Left colon (tissue), 2 donors: Measurements from ENCODE around the gene PAPOLB. TPM values are rescaled to one million over a fixed set of nuclear protein-coding genes. Genes with fewer than 3 reads are reported as not detected.
"Not testable (repeated sequence)": the region's sequence is repeated elsewhere in the genome, so short reads cannot be mapped to it uniquely, and the experiment has no call there.

Experiments used
- ATAC-seq: fragments of 200-7000 bp; cut with Tn5 transposase; one replicate; pipeline ENCODE4 v1.9.1; 2020; ENCODE audit warnings: mild to moderate bottlenecking, moderate library complexity
- DNase-seq, 2 donors: peaks; one replicate each; pipeline ENCODE4 v3.0.0-alpha.2; 2020
- intact Hi-C, 2 donors: fragments of 100-400 bp; cut with DNase I in 1 of 2; cut with micrococcal nuclease in 1 of 2; formaldehyde crosslinking; loops; one replicate each; pipeline versions ENCODE4 v1.11.2 to v1.14.0; 2022; cut with DNase I, micrococcal nuclease
- long read RNA-seq: library from polyadenylated mRNA; unstranded; transcript quantifications from one replicate; pipeline ENCODE4 v2.0.0, GENCODE V29; 2021
- total RNA-seq, 2 donors: library from RNA; stranded (reverse); fragmentation: NEBNext Ultra II Directional; extraction: Animal tissue kit (Norgen Biotek cat#: 25700); gene quantifications; one replicate each; pipeline ENCODE4 v1.2.1, GENCODE V29; 2021
- donor health status: DM: no; HTN: no; CAD: no.
- donor health status: DM: yes; HTN: yes; CAD: no.

The PAPOLB gene
- under 1 TPM in 1 of 2 donors, not detected in 1; 0.11 TPM for total RNA-seq
- long read RNA-seq: 0 reads

DNA sequence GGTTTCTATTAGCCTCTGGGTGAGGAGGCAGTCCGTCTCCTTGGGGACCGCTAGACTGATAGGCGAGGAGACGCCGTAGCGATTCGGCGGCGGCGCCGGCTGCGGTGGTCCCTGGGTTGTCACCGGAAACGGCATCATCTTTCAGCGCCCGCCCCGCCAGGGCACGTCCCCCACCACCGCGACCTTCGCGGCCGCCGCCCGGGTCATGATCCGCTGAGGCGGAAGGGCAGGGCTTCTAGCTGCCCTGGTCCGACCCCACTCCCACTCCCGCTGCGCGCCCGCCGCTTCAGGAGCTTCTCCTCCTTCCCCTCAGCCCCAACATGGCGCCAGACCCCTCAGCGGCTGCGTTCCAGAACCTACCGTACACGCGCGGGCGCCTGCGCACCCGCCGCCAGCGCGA lies at the start of gene PAPOLB:
Gene PAPOLB (minus strand): TSS at position 358 of the 400 bp plus-strand sequence. CDS start 220 bp downstream, at position 138.
- intact Hi-C loops: no loop called here
- ATAC-seq (no peak), DNase-seq (no peak)

DNA sequence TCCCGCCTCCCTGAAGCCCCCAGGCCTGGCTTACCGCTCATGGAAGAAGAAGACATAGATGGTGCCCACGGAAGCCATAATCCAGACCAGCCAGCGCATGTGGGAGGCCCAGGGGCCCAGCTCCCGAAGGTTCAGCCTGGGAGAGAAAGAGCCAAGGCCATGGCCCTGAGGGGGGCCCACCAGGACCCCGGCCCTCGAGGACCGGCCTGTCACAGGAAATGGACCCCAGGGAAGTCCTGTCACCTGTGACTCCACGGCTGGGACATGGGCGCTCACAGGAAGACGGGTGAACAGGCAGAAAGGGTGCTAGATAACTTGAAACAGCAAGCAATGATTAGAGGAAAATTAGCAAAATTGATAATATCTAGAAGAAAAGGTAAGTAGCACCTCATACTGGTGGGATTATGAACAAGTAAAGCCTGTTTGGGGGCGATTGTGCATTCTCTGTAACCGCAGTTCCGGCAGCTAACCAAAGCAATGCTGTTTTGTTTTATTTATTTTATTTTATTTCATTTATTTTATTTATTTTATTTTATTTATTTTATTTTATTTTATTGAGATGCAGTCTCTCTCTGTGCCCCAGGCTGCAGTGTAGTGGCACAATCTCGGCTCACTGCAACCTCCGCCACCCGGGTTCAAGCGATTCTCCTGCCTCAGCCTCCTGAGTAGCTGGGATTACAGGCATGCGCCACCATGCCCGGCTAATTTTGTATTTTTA lies 49.4 kb upstream of the PAPOLB start:
- ATAC-seq: no peak
- DNase-seq: no peak
- intact Hi-C loops: no loop called here

DNA sequence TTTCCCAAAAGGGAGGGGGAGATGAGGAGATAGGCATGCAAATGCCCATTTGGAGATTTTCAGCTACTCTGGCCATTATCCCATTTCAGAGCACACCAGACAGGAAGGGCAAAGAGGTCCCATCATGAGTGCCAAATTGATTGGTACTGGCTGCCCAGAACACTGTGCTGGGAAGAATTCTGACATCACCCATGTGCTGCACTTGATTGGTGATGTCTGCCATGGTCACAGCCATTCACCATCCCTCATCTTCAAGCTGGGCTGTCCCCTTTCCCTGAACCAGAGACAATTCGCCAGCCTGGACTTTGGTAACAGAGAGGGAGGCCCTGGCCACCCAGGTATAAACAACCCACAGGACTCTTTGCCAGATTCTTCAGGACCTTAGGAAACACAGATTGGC lies 44.9 kb upstream of the PAPOLB start:
- ATAC-seq: no peak
- DNase-seq: no peak
- intact Hi-C loops: no loop called here

DNA sequence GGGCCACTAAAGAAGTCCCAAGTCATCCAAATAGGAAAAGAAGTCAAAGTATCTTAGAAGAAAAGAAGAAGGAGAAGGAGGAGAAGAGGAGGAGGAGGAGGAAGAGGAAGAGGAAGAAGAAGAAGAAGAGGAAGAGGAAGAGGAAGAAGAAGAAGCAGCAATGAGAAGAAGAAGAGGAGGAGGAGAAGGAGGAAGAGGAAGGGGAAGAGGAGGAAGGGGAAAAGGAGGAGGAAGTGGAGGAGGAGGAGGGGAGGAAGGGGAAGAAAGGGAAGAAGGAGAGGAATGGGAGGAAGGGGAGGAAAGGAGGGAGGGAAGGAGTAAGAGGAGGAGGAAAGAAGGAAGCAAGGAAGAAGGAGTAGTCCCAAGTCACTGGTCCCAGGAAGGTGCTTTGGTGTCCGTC lies 43.3 kb upstream of the PAPOLB start:
- DNase-seq (no peak), ATAC-seq (no peak)
- intact Hi-C loops: no loop called here

DNA sequence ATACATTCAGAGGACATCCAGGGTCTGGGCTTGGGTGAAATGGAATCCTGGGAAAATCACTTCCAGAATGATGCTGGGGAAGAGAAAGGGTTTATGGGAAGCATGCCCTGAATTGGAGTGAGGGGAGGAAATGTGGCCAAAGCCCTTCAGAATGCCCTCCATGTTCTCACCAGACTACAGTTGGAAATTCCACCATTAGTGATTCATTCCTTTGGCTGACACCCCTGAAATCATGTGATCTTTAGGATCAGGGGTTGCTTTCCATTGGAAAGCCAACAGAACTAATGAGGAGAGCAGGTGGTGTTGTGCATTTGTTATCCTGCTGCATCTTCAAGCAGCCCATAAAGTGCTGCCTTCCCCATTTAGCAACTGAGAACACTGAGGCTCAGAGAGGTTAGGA lies 42.5 kb upstream of the PAPOLB start:
- no peak for ATAC-seq
- intact Hi-C loops: no loop called here
- DNase-seq: no peak

DNA sequence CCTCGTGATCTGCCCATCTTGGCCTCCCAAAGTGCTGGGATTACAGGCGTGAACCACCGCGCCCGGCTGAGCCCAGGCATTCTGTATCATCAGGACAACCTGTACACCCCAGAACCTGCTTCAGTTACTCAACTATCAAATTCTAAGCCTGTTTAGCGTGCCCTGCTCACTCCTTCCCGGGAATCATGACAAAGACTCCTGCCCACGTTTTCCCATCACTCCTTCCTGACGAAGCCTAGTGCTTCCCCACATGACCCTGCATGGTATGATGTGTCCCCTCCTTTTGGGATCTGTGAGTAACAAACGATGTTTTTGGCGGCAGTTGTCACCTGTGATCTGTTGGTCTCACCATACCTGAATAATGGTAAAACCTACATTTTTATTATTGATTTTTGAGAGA lies 33.9 kb upstream of the PAPOLB start:
- intact Hi-C loops: no loop called here
- ATAC-seq (no peak), DNase-seq (no peak)

DNA sequence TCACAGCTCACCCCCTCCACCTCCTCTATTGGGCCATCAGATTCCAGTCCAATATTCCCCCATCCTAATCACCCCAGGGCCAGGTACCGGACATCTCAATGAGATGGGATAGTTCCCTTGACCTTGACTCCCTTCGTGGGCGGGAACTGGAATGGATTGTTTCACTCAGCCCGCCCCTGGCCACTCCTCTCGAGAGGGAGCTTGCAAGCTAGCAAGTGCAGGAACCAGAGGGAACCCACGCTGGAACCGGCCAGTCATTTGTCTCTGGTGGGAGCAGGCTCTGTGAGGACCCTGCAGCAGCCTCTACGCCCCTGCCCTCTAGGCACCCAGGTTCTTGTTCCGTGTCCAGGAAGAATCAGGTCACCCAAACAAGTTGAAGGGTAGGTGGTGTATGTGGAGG lies 32.7 kb upstream of the PAPOLB start:
- no peak for ATAC-seq
- intact Hi-C loops: no loop called here

DNA sequence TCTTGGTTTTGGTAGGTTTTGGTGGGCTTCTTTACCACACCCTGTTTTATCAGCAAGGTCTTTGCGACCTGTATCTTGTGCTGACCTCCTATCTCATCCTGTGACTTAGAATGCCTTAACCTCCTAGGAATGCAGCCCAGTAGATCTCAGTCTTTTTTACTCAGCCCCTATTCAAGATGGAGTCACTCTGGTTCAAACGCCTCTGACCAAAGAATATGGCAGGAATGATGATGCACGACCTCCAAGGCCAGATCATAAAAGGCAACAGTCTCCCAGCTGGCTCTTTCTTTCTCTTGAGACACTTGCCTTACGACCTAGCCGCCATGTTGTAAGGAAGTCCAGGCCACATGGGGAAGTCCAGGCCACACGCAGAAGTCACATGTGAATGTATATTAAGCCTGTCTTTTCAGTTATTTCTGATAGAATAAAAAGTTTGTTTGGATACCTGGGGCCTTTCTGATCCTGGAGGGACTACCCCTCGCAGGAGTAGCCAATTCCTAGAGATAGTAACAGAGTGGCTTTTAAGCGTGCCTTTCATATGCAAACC lies 32.2 kb upstream of the PAPOLB start:
- intact Hi-C loops: no loop called here
- ATAC-seq (no peak), DNase-seq (no peak)

More for the DNA sequence above, 32.7 kb upstream of the PAPOLB start:
- no peak for DNase-seq

DNA sequence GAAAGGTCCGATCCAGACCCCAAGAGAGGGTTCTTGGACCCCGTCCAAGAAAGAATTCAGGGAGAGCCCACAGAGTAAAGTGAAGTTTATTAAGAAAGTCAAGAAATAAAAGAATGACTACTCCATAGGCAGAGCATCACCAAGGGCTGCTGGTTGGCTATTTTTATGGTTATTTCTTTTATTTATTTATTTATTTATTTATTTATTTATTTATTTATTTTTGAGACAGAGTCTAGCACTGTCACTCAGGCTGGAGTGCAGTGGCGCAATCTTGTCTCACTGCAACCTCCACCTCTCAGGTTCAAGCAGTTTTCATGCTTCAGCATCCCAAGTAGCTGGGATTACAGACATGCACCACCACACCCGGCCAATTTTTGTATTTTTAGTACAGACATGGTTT lies 31.4 kb upstream of the PAPOLB start:
- ATAC-seq, DNase-seq, intact Hi-C loops: not testable (repeated sequence)

DNA sequence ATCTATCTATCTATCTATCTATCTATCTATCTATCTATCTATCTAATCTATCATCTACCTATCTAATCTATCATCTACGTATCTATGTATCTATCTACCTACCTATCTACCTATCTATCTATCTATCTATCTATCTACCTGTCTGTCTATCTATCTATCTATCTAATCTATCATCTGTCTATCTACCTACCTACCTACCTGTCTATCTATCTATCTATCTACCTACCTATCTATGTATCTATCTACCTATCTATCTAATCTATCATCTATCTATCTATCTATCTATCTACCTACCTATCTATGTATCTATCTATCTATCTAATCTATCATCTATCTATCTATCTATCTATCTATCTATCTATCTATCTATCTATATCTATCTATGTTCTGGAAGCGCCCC lies 29.7 kb upstream of the PAPOLB start:
- DNase-seq, ATAC-seq, intact Hi-C loops: not testable (repeated sequence)

DNA sequence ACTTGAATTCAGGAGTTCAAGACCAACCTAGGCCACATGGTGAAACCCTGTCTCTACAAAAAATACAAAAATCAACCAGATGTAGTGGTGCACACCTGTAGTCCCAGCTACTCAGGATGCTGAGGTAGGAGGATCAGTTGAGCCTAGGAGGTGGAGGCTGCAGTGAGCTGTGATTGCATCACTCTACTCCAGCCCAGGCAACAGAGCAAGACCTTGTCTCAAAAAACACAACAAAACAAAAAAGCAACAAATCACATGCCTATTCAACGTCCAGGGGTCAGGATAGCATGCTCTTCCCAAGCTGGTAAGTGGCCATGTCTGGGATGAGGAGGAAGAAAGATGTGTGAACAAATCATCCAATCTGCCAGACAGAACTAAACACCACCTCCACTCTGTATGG lies 27.9 kb upstream of the PAPOLB start:
- no peak for ATAC-seq
- no peak for DNase-seq
- intact Hi-C loops: no loop called here

DNA sequence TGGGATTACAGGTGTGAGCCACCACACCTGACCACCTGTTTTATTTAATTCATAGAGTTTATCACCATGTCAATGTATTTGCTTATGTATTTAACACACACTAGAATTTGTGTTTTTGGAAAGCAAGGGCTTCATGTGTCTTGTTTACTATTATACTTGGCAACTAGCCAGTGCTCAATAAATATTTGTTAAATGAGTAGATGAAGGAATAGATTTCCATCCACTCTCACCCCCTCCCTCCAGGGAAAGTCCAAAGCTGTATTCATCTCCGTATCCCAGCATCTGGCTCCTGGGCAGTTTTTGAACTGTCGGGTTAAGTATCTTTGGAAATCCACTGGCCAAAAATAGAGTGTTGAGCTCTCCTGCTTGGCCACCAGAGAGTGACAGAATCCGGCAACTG lies 26.3 kb upstream of the PAPOLB start:
- intact Hi-C loops: no loop called here
- ATAC-seq (no peak), DNase-seq (no peak)

DNA sequence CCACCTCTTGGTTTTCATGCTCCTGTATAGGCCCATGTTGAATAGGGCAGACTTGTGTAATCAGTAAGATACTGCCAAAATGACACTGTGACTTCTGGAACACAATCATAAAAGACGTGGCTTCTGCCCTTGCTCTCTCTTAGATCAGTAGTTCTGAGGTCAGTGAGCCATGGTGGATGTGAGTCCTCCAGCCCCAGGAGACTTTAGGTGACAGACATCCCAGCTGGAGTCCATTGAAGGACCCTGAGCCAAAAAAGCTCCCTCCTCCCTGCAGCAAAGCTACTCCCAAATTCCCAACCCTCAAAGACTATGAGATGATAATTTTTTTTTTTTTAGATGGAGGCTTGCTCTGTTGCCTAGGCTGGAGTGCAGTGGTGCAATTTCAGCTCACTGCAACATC lies 24.8 kb upstream of the PAPOLB start:
- no peak for ATAC-seq
- DNase-seq: no peak
- intact Hi-C loops: no loop called here

DNA sequence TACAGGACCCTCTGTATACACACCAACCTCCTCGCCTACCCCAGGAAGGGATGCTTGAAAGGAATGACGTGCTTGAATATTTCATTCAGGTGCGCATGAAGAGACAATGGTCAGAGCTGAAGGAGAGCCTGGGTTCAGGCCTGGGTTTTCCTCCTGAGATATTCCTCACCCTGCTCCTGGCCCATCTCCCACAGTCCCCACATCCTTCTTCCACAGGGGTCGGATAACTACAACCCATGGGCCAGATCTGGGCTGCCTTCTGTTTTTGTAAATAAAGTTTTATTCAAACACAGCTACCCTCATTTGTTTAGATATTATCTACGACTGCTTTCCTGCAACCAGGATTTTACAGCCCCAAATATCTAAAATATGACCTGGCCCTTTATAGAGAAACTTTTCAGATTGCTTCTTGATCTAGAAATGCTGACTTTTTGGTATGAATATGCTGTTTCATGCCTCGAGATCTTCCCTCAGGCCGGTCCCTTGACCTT lies 23.5 kb upstream of the PAPOLB start:
- DNase-seq: no peak
- intact Hi-C loops: no loop called here
- no peak for ATAC-seq

DNA sequence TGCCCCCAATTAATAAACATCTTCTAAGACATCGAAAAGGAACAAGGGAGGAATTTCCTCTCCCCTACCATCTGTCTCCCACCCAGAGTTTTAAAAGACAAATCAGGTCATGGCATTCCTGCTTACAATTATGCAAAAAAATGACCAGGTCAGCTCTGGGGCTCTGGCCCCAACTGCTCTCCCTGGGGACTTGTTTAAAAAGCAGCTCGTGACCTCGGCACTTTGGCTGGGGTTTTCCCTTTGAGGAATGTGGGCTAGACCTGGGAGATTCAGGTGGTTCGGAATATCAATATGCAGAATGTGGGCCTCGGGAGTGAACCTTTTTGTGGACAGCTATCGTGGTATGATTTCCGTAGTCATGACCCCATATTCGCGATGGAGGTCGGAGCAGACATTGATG lies 22.3 kb upstream of the PAPOLB start:
- intact Hi-C loops: no loop called here
- ATAC-seq: no peak

DNA sequence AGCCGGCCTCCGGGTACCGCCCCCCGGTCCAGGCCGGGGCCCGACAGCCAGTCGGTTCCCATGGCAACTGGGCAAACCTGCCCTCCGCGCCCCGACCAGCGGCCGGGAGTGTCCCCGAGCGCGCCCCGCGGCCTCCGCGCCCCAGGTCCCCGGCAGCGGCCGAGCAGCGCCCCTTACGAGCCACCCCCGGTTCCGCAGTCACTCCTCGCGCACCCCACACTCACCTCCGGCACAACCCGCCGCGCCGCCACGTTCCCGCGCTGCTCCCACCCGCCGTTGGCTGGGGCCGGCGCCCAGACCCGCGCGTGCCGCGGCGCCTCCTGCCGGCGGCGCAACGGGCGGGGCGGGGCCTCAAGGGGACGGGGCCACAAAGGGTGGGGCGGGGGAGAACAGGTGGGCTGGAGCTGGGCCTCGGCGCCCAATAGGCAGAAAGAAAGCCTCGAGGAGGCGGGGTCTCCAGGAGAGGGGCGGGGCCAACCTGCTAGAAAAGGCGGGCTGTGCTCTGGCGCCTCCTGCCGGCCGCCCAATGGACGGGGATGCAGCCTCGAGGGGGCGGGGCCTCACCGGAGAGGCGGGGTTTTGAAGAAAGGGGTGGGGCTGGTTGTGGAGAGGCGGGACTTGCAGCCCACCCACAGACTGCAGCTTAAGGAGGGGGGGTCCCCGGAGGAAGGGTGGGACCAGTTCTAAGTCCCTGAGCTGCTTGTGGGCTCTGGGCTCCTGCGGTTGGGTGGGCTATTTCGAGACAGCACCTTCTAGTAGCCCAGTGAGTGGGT lies 21.7 kb upstream of the PAPOLB start, which contains the start of gene RADIL:
Gene RADIL (minus strand): TSS at position 345 of the 773 bp plus-strand sequence. CDS start 5,577 bp downstream, outside the sequence.
- peak; percentile 87 to 90 for DNase-seq
- peak; percentile 99 for ATAC-seq
- intact Hi-C loops: no loop called here

More for the DNA sequence above, 22.3 kb upstream of the PAPOLB start:
- no peak for DNase-seq

DNA sequence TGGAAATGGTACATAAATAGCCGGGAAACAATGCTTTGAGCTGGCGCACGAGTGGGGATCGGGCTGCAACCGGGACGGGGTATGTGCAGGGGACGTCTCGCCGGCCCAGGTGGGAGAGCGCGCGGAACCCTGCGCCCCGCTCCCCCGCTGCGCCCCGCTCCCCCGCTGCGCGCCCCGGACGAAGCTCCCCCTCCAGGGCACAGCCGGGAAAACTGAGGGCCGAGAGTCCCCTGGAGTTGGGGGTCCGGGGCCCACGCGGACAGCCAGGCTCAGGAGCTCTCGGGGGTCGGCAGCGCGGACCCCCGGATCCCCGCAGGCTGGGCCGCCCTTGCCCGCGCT lies 21.2 kb upstream of the PAPOLB start:
- intact Hi-C loops: no loop called here
- no peak for ATAC-seq
- DNase-seq: no peak

DNA sequence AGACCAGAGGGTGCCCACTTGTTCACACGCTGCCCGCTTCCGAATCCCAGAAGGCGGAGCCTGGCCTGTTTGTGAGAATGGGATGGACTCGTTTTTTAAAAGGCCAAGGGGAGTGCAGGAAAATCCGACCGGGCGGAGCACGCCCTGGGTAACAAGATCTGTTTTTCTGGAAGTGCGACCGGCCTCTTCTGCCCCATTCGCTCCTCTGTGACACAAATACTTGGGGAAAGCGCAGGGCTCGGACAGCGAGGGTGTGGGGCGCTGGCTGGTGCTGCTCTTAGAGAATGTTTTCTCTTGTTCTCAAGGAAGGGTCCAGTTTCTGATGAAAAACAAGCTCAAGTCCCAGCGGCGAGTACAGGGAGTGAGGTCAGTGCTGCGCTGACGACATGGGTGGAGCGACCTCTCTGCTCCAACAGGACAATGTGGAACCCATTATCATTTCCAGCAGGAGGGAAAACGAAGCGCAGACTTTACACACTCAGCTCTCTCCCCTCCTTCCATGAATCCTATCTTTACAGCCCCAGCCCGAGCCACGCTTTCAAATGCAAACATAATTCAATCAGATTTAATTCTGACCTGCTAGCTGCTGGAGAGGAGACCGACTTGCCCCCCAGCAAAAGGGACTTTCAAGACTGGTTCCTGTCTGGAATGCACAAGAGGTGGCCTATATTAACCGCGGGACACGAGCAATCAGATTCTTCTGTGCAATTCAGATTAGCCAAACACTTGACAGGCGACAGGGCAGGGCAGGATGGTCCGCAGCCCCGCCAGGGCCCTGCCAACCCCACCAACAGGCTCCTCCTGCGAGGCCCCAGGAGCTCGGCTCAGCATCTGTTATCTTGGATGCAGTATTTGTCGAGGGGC lies 20.6 kb upstream of the PAPOLB start:
- DNase-seq (peak in 1 of 2 donors; percentile 27), ATAC-seq (peak; percentile 46)
- intact Hi-C loops: no loop called here

DNA sequence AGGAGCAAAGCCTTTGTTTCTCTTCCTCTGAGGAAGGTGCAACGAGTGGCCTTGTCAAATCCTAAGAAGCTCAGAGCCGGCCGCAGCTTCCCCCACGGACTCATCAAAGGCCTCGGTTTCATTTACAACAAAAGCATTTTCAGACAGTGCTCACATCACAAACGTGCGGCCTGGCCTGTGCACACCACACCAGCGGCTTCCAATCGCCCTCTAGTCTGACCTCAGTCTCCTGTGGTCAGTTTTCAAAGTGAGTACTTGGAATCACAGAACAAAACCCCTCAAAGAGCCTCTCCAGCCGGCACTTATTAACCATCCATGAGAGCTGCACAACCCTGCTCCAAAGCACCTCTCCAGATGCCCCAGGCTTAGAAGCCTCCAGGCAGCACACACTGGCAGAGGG lies 18.4 kb upstream of the PAPOLB start:
- no peak for ATAC-seq
- intact Hi-C loops: no loop called here
- no peak for DNase-seq
